AG04449 (cell line): Measurements from ENCODE around the gene SRPRB.

Source experiments
- CTCF ChIA-PET: fragments of 350-600 bp; formaldehyde crosslinking; extraction: SDS; loops from one replicate; lab custom pipeline; 2021; ENCODE audit warnings: antibody characterized with exemption; lab: Yijun Ruan, JAX
- POLR2A ChIA-PET: fragments of 400-600, 350-600 bp; formaldehyde crosslinking; extraction: SDS; loops from one replicate; lab custom pipeline; 2020; ENCODE audit warnings: antibody characterized with exemption, inconsistent platforms; lab: Yijun Ruan, JAX
- DNase-seq: peaks from one replicate; pipeline ENCODE4 v3.0.0-alpha.2; 2010; ENCODE audit warnings: low read depth, low spot score
- H3K4me3 ChIP-seq: 2 replicates; pipeline ENCODE4 v1.5.1; 2011; ENCODE audit warnings: low read depth, mild to moderate bottlenecking, control low read depth, low read length
- TF ChIP-seq, protein P1 (sequence below): IDR thresholded peaks from one replicate; pipeline ENCODE4 v1.5.1; 2011; ENCODE audit warnings: mild to moderate bottlenecking, moderate library complexity, low read length, control low read depth, inconsistent platforms; ENCODE audit not compliant: insufficient read depth; ENCODE audit errors: missing control alignments

The SRPRB gene, protein sequence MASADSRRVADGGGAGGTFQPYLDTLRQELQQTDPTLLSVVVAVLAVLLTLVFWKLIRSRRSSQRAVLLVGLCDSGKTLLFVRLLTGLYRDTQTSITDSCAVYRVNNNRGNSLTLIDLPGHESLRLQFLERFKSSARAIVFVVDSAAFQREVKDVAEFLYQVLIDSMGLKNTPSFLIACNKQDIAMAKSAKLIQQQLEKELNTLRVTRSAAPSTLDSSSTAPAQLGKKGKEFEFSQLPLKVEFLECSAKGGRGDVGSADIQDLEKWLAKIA

DNA sequence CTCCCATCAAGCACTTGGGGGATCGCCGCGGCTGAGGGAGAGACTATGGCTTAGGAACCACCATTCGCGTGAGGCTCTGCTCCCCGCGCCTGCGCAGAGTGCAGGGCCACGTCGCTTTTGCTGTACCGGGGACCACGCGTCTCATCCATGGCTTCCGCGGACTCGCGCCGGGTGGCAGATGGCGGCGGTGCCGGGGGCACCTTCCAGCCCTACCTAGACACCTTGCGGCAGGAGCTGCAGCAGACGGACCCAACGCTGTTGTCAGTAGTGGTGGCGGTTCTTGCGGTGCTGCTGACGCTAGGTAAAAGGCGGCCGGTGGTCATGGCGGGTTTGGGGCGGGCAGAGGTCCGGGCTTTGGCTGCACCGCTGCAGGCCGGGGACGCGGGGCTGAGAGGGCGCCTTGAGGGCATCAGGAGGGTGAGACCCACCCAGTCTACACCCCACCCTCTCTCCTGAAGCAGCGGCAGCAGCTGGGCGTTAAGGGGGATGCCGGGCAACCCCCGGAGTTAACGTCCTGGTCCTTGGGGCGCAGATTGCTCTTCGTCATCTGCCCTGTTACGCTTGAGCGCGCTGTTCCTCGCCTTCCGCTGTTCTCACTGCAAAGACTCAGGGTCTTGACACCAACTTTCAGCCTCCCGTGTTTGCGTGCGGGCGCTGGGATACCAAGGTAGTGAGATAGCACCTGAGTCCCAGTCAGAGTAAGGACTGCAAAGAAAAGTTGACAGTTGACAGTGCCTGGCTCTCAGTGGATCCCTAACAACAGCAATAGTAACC is at the start of gene SRPRB:
SRPRB (plus strand) TSS at position 114 of the 774 bp plus-strand sequence; CDS start at position 148, 34 bp downstream.
- TF ChIP-seq, protein P1, sequence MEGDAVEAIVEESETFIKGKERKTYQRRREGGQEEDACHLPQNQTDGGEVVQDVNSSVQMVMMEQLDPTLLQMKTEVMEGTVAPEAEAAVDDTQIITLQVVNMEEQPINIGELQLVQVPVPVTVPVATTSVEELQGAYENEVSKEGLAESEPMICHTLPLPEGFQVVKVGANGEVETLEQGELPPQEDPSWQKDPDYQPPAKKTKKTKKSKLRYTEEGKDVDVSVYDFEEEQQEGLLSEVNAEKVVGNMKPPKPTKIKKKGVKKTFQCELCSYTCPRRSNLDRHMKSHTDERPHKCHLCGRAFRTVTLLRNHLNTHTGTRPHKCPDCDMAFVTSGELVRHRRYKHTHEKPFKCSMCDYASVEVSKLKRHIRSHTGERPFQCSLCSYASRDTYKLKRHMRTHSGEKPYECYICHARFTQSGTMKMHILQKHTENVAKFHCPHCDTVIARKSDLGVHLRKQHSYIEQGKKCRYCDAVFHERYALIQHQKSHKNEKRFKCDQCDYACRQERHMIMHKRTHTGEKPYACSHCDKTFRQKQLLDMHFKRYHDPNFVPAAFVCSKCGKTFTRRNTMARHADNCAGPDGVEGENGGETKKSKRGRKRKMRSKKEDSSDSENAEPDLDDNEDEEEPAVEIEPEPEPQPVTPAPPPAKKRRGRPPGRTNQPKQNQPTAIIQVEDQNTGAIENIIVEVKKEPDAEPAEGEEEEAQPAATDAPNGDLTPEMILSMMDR: no peak
- peak within 1 kb of the TSS; percentile 98 for H3K4me3 ChIP-seq
- CTCF ChIA-PET: interaction anchor here (1.2 to 5.4 kb wide), 2 partner anchors 11 to 14 kb away, joined by 4 to 39 read pairs; no protein-coding TSS in a partner anchor
- POLR2A ChIA-PET: no interaction called here
- DNase-seq: peak; percentile 52

DNA sequence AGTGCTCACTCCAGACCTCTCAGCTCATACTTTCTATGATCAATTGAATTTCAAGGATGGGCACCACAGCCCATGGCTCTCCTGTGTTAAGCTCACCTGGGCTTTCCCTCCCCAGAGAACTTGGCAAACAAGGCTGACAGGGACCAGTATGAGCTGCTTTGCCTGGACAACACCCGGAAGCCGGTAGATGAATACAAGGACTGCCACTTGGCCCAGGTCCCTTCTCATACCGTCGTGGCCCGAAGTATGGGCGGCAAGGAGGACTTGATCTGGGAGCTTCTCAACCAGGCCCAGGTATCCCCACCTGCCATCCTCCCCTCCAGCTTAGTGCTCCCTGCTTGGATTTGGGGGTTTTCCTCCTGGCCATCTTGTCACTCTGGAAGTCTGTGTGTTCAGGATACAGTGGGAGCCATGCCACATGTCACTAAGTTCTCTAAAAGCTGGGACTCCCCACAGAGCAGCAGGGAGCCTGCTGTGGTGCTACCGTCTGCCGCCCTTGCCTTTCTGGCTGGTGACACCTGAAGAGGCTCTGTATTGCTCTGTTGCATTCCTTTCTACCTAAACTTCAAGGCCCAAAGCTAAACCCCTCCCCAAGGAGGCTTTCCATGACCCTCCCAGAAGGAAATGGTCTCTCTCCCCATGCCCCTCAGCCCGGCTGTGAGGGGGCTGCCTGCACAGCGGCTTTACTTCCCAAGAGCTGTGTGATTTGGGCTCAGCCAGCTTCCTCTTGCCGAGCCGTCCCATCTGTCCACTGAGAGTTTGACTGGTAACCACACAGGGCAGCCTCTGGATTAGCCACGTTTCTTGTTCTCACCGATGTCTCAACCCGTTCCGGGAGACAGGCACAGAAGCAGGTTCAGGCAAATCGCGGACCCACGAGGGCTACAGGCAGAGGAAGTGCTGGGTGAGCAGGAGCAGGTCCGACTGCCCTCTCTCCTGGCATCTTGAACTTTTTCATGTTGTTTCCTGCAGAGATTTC is 48.6 kb upstream of the SRPRB start:
- no peak overlapping the region for H3K4me3 ChIP-seq
- ChIA-PET POLR2A (no interaction called here), CTCF (no interaction called here)
- TF ChIP-seq, protein P1: no peak
- no peak for DNase-seq

DNA sequence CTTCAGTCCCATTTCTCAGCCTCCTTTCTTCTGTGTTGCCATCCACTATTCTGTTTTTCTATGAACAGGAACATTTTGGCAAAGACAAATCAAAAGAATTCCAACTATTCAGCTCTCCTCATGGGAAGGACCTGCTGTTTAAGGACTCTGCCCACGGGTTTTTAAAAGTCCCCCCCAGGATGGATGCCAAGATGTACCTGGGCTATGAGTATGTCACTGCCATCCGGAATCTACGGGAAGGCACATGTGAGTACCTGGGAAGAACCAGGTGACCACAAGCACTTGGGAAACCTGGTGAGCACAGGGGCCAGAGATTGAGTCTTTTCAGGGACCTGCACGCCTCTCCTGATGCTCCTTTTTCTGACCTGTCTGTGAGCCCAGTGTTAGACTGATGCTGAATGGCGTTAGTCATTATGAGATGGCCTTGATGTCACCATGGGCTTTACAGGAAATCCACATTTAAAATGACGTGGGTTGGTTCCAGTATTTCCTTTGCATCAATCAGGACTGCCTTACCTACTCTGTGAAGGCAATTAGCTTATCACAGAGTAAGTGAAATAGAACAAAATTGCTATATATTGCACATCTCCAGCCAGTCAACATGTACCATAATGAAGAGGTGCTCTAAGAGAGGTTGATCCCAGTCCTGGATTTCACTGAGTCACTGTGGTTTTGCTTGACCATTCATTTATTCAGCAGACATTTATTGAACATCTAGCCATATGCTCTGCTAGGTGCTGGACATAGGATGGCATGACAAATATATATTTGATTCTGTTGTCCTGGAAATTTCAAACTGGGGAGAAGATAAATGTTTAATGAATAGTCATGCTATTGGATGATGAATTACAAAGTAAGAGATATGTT is 47.7 kb upstream of the SRPRB start:
- no peak for DNase-seq
- ChIA-PET CTCF (no interaction called here), POLR2A (no interaction called here)
- TF ChIP-seq, protein P1: no peak
- H3K4me3 ChIP-seq: no peak overlapping the region

DNA sequence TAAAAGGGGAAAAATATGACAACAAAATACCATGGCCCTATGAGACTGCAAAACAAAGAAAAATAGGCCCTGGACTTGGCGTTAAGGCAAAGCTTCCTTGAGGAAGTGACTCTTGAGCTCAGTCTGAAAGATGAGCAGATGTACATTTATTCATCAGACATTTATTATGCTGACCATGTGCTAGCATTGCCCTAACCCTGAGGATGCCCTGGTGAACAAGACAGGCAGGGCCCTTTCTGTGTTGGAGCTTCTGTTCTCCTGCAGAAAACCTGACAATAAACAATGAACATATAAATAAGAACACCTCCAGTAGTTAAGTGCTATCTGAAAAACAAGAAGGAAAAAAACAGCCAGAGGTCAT is 47.1 kb upstream of the SRPRB start:
- H3K4me3 ChIP-seq: no peak overlapping the region
- CTCF ChIA-PET: no interaction called here
- POLR2A ChIA-PET: no interaction called here
- TF ChIP-seq, protein P1: no peak
- DNase-seq: no peak

DNA sequence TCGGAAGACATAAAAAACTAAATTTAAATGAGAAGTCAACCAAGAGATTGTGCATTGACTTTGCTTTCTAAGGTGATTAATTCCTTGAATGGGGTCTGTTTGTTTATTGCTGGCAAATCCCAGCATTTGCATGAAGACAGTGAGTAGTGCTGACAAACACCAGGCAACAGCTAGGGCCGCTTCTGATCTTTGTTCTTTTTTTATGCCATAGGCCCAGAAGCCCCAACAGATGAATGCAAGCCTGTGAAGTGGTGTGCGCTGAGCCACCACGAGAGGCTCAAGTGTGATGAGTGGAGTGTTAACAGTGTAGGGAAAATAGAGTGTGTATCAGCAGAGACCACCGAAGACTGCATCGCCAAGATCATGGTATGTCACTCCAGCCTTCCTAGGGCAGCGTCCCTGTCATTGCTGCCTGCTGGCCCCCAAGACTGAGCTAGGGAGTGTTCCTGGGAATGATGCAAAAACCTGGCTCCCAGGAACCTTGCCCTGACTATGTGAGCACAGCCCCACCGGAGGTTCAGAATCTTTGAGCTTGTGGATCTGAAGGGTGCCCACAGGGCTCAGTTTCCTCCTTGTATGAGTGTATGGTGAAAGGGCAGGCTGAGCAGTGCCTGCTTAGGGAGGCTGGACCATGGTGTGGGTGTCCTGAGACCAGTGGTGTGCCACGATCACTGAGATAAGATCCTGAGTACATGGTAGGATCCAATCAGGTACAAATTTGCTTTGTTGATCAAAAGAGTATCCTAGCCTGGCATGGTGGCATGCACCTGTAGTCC is 46.5 kb upstream of the SRPRB start:
- TF ChIP-seq, protein P1: no peak
- no peak overlapping the region for H3K4me3 ChIP-seq
- ChIA-PET CTCF (no interaction called here), POLR2A (no interaction called here)
- no peak for DNase-seq
